GM10248 (cell line): ENCODE measurements around the gene MIA2.

Source experiments
- CTCF ChIA-PET: fragments of 300-600 bp; sonication (Branson Sonifier 250); formaldehyde crosslinking; extraction: SDS; loops from one replicate; lab custom pipeline; 2021; ENCODE audit warnings: antibody characterized with exemption; lab: Yijun Ruan, JAX
- POLR2A ChIA-PET: fragments of 350-650 bp; sonication (Branson Sonifier 250); formaldehyde crosslinking; extraction: SDS; loops from one replicate; lab custom pipeline; 2020; ENCODE audit warnings: antibody characterized with exemption; lab: Yijun Ruan, JAX
- DNase-seq: peaks from one replicate; pipeline ENCODE4 v3.0.0; 2012; ENCODE audit errors: extremely low spot score
- TF ChIP-seq, protein P1 (sequence below): IDR thresholded peaks from 2 replicates; pipeline ENCODE4 v1.5.1; 2012; ENCODE audit warnings: mild to moderate bottlenecking, low read depth; ENCODE audit errors: extremely low read depth, missing control alignments, control extremely low read depth

MIA2 gene

GRCh38 chr14:39417014-39417413 lies 183.3 kb downstream of the MIA2 start:
- TF ChIP-seq, protein P1, sequence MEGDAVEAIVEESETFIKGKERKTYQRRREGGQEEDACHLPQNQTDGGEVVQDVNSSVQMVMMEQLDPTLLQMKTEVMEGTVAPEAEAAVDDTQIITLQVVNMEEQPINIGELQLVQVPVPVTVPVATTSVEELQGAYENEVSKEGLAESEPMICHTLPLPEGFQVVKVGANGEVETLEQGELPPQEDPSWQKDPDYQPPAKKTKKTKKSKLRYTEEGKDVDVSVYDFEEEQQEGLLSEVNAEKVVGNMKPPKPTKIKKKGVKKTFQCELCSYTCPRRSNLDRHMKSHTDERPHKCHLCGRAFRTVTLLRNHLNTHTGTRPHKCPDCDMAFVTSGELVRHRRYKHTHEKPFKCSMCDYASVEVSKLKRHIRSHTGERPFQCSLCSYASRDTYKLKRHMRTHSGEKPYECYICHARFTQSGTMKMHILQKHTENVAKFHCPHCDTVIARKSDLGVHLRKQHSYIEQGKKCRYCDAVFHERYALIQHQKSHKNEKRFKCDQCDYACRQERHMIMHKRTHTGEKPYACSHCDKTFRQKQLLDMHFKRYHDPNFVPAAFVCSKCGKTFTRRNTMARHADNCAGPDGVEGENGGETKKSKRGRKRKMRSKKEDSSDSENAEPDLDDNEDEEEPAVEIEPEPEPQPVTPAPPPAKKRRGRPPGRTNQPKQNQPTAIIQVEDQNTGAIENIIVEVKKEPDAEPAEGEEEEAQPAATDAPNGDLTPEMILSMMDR: no peak
- CTCF ChIA-PET: no interaction called here
- POLR2A ChIA-PET: no interaction called here
- no peak for DNase-seq

DNA sequence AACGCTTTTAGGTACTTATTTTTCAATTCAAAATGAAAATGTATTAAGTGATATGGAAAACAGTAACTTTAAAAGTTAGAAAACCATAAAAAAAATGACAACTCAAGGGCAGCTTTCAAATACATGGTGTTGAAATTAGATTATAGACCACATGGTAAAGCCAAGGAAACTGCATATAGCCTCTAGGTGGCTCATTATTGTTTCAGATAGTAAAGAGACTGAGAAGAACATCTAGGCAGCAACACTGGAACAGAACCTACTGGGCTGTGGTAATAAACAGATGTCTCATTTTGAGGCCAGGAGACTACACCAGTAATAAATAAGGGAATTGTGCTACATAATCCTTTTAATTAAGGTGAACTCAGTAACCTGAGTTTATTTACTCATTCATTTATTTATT lies 185.6 kb downstream of the MIA2 start:
- POLR2A ChIA-PET: no interaction called here
- CTCF ChIA-PET: no interaction called here
- DNase-seq: no peak
- TF ChIP-seq, protein P1: no peak

DNA sequence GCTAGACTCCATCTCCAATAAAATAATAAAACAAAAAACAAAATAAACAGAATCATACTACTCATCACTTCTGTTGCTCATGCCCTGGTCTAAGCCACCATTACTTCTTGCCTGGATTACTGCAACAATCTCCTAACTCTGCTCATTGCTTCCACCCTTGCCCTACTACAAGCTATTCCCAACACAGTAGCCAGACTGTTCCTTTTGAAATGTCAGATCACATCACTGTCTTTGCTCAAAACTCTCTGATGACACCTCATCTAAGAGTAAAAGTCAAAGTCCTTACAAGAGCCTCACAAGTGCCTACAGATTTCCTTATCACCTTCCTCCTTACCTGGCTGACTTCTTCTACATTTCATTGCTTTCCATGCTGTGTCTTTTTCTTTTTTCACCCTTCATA lies 188.5 kb downstream of the MIA2 start:
- CTCF ChIA-PET: interaction anchor here (0.5 to 1.6 kb wide), 7 partner anchors 8 to 47 kb away, joined by 3 to 4 read pairs (median 3); partner anchors contain the start of gene FBXO33

GRCh38 chr14:39423793-39424192 lies 190.1 kb downstream of the MIA2 start:
- no peak for DNase-seq
- CTCF ChIA-PET: interaction anchor here (1.0 to 4.8 kb wide), 2 partner anchors 9 to 45 kb away, joined by 4 to 24 read pairs; no protein-coding TSS in a partner anchor
- POLR2A ChIA-PET: interaction anchor here (1.1 kb wide), 1 partner anchor 9 kb away, joined by 3 read pairs; the partner anchor contains the start of gene FBXO33
- TF ChIP-seq, protein P1: no peak

More for the DNA sequence above, 188.5 kb downstream of the MIA2 start:
- DNase-seq: no peak
- POLR2A ChIA-PET: no interaction called here
- TF ChIP-seq, protein P1: no peak

DNA sequence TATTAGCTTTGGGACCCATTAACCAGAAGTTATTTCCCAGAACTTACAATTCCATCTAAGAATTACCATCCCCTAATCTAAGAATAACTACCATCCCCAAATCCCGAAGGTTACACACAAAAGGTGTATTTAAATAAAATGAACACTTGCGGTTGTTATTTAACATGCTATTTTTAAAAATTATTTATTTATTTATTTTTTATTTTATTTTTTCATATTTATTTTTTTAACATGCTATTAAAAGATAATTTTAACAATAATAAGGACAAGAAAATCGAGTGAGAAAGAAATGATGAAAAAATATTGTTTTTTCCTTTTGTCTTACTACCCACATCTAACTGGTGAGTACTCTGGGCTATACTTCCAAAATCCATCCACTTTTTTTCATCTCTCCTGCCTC lies 192.2 kb downstream of the MIA2 start:
- CTCF ChIA-PET: interaction anchor here (1.5 to 4.8 kb wide), 9 partner anchors 10 to 194 kb away, joined by 4 to 24 read pairs (median 6); no protein-coding TSS in a partner anchor

DNA sequence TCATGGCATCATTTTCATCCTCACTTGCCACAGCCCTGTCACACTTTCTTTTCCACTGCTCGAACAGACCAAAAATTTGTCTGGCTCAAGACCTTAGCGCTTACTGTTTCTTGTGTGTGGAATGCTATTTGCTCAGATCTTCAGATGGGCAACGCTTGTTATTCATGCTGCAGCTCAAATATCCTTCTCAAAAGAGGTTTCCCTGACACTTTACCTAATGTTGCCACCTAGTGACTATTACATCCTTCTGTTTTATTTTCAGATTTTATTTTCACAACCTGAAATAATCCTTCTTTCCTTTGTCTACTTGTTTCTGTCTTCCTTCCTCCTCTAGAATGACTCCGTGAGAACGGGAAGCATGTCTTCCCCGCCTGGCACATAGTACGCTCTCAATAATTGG lies 192.9 kb downstream of the MIA2 start:
- TF ChIP-seq, protein P1: peak; percentile 12
- ChIA-PET CTCF (interaction anchor here (1.1 to 4.8 kb wide), 11 partner anchors 9 to 256 kb away, joined by 3 to 24 read pairs (median 5); partner anchors contain the start of gene TRAPPC6B), POLR2A (no interaction called here)
- DNase-seq: no peak

More for the DNA sequence above, 192.2 kb downstream of the MIA2 start:
- DNase-seq: no peak
- TF ChIP-seq, protein P1: no peak
- POLR2A ChIA-PET: no interaction called here
